BLaER1 (cell line): ENCODE data around the gene TRAK1.

Source experiments
- H3K27ac ChIP-seq: shearing (Covaris generic); formaldehyde crosslinking; 2 replicates; pipeline ENCODE4 v1.8.1; 2022
- H3K27me3 ChIP-seq: shearing (Covaris generic); formaldehyde crosslinking; 2 replicates; pipeline ENCODE4 v1.8.1; 2022
- H3K36me3 ChIP-seq: shearing (Covaris generic); formaldehyde crosslinking; 2 replicates; pipeline ENCODE4 v1.8.1; 2022
- H3K4me1 ChIP-seq: shearing (Covaris generic); formaldehyde crosslinking; 2 replicates; pipeline ENCODE4 v1.8.1; 2022
- H3K4me2 ChIP-seq: shearing (Covaris generic); formaldehyde crosslinking; 2 replicates; pipeline ENCODE4 v1.8.1; 2022
- H3K4me3 ChIP-seq: shearing (Covaris generic); formaldehyde crosslinking; 2 replicates; pipeline ENCODE4 v1.8.1; 2022
- H3K9ac ChIP-seq: shearing (Covaris generic); formaldehyde crosslinking; 2 replicates; pipeline ENCODE4 v1.8.1; 2022
- H3K9me3 ChIP-seq: shearing (Covaris generic); formaldehyde crosslinking; 2 replicates; pipeline ENCODE4 v1.8.1; 2022
- H4K20me1 ChIP-seq: shearing (Covaris generic); formaldehyde crosslinking; 2 replicates; pipeline ENCODE4 v1.8.1; 2022
- Cebpa-rat ChIP-seq: shearing (Covaris generic); IDR thresholded peaks from 2 replicates; pipeline ENCODE4 v1.8.1; 2022

TRAK1 gene

GRCh38 chr3:42120866-42121265, 29.7 kb downstream of the TRAK1 start:
- H3K27me3 ChIP-seq = no peaks in the 10 kb centered on the region
- peaks cover 99% of the 10 kb centered on the region for H4K20me1 ChIP-seq
- H3K4me2 ChIP-seq = no peak overlapping the region
- no peak overlapping the region for H3K9ac ChIP-seq
- H3K36me3 ChIP-seq = peaks cover 39% of the 10 kb centered on the region
- no peaks in the 10 kb centered on the region for H3K9me3 ChIP-seq
- H3K4me1 ChIP-seq = peaks cover 44% of the 10 kb centered on the region
- no peak for TF ChIP-seq Cebpa-rat
- no peak overlapping the region for H3K4me3 ChIP-seq
- no peak overlapping the region for H3K27ac ChIP-seq

- H3K4me2 ChIP-seq = peak overlapping the region; percentile 38; the same call in 1 of the 2 replicates
- TF ChIP-seq Cebpa-rat = no peak
Observed at GRCh38 chr3:42122261-42123011, 31.3 kb downstream of the TRAK1 start.

GRCh38 chr3:42123012-42123581, 31.9 kb downstream of the TRAK1 start:
- Histone ChIP-seq H3K4me2 (peak overlapping the region; percentile 38; the same call in 1 of the 2 replicates), H4K20me1 (peaks cover 77% of the 10 kb centered on the region), H3K9ac (no peak overlapping the region), H3K9me3 (no peaks in the 10 kb centered on the region), H3K27me3 (no peaks in the 10 kb centered on the region), H3K4me3 (no peak overlapping the region), H3K36me3 (peaks cover 60% of the 10 kb centered on the region), H3K4me1 (peaks cover 49% of the 10 kb centered on the region), H3K27ac (no peak overlapping the region)
- no peak for TF ChIP-seq Cebpa-rat

More at GRCh38 chr3:42122261-42123011, 31.3 kb downstream of the TRAK1 start:
- H3K36me3 ChIP-seq = peaks cover 55% of the 10 kb centered on the region
- no peak overlapping the region for H3K27ac ChIP-seq
- H3K27me3 ChIP-seq = no peaks in the 10 kb centered on the region
- no peaks in the 10 kb centered on the region for H3K9me3 ChIP-seq
- H3K4me1 ChIP-seq = peaks cover 43% of the 10 kb centered on the region
- H3K9ac ChIP-seq = no peak overlapping the region
- H3K4me3 ChIP-seq = no peak overlapping the region
- peaks cover 83% of the 10 kb centered on the region for H4K20me1 ChIP-seq

- no peak overlapping the region for H3K4me3 ChIP-seq
- H3K9ac ChIP-seq = no peak overlapping the region
- H3K9me3 ChIP-seq = no peaks in the 10 kb centered on the region
- H3K27me3 ChIP-seq = no peaks in the 10 kb centered on the region
- peaks cover 72% of the 10 kb centered on the region for H4K20me1 ChIP-seq
- H3K36me3 ChIP-seq = peaks cover 56% of the 10 kb centered on the region
- H3K4me1 ChIP-seq = peaks cover 50% of the 10 kb centered on the region
- TF ChIP-seq Cebpa-rat = no peak
- H3K27ac ChIP-seq = no peak overlapping the region
- peak overlapping the region; percentile 38; the same call in 1 of the 2 replicates for H3K4me2 ChIP-seq
Observed at GRCh38 chr3:42123824-42124658, 32.9 kb downstream of the TRAK1 start.

GRCh38 chr3:42127226-42127625, 36.1 kb downstream of the TRAK1 start:
- H3K4me1 ChIP-seq = peaks cover 54% of the 10 kb centered on the region
- no peaks in the 10 kb centered on the region for H3K27me3 ChIP-seq
- TF ChIP-seq Cebpa-rat = no peak
- peaks cover 65% of the 10 kb centered on the region for H4K20me1 ChIP-seq
- H3K36me3 ChIP-seq = peaks cover 84% of the 10 kb centered on the region
- H3K4me3 ChIP-seq = no peak overlapping the region
- H3K4me2 ChIP-seq = peak overlapping the region; percentile 62
- no peaks in the 10 kb centered on the region for H3K9me3 ChIP-seq
- no peak overlapping the region for H3K9ac ChIP-seq
- H3K27ac ChIP-seq = no peak overlapping the region

GRCh38 chr3:42128526-42128925, 37.4 kb downstream of the TRAK1 start:
- TF ChIP-seq Cebpa-rat = no peak
- no peaks in the 10 kb centered on the region for H3K9me3 ChIP-seq
- peaks cover 65% of the 10 kb centered on the region for H4K20me1 ChIP-seq
- H3K36me3 ChIP-seq = peaks cover 86% of the 10 kb centered on the region
- peak overlapping the region; percentile 62 for H3K4me2 ChIP-seq
- peaks cover 44% of the 10 kb centered on the region for H3K4me1 ChIP-seq
- H3K27me3 ChIP-seq = no peaks in the 10 kb centered on the region
- no peak overlapping the region for H3K4me3 ChIP-seq
- no peak overlapping the region for H3K9ac ChIP-seq
- peak overlapping the region; percentile 52 for H3K27ac ChIP-seq

GRCh38 chr3:42129014-42129953, 38.1 kb downstream of the TRAK1 start:
- H3K4me2 ChIP-seq = peak overlapping the region; percentile 62
- peaks cover 61% of the 10 kb centered on the region for H4K20me1 ChIP-seq
- TF ChIP-seq Cebpa-rat = no peak
- no peaks in the 10 kb centered on the region for H3K27me3 ChIP-seq
- H3K4me3 ChIP-seq = no peak overlapping the region
- peaks cover 79% of the 10 kb centered on the region for H3K36me3 ChIP-seq
- H3K4me1 ChIP-seq = peaks cover 38% of the 10 kb centered on the region
- no peak overlapping the region for H3K9ac ChIP-seq
- H3K27ac ChIP-seq = peak overlapping the region; percentile 52
- no peaks in the 10 kb centered on the region for H3K9me3 ChIP-seq

GRCh38 chr3:42130007-42130328, 38.8 kb downstream of the TRAK1 start:
- Histone ChIP-seq H4K20me1 (peaks cover 61% of the 10 kb centered on the region; the same call in 1 of the 2 replicates), H3K4me1 (peaks cover 38% of the 10 kb centered on the region), H3K36me3 (peaks cover 77% of the 10 kb centered on the region), H3K27me3 (no peaks in the 10 kb centered on the region), H3K9ac (no peak overlapping the region), H3K27ac (no peak overlapping the region), H3K4me3 (no peak overlapping the region), H3K9me3 (no peaks in the 10 kb centered on the region), H3K4me2 (no peak overlapping the region)
- no peak for TF ChIP-seq Cebpa-rat

GRCh38 chr3:42130329-42131070, 39.3 kb downstream of the TRAK1 start:
- no peak overlapping the region for H3K9ac ChIP-seq
- H3K4me1 ChIP-seq = peaks cover 38% of the 10 kb centered on the region
- peaks cover 77% of the 10 kb centered on the region for H3K36me3 ChIP-seq
- no peak overlapping the region for H3K4me2 ChIP-seq
- no peak for TF ChIP-seq Cebpa-rat
- H3K27ac ChIP-seq = no peak overlapping the region
- H3K4me3 ChIP-seq = no peak overlapping the region
- H3K9me3 ChIP-seq = no peaks in the 10 kb centered on the region
- H4K20me1 ChIP-seq = peaks cover 61% of the 10 kb centered on the region; the same call in 1 of the 2 replicates
- H3K27me3 ChIP-seq = no peaks in the 10 kb centered on the region
